Measurements from ENCODE around the gene EFHC2. TPM values are rescaled to one million over a fixed set of nuclear protein-coding genes. Genes with fewer than 3 reads are reported as not detected.

EFHC2 gene
- total RNA-seq, 1 donor from 2014 or later, result 0.80 TPM

GRCh38 chrX:44143061-44143602 lies 200.3 kb downstream of the EFHC2 start:
- ATAC-seq, result no peak

DNA sequence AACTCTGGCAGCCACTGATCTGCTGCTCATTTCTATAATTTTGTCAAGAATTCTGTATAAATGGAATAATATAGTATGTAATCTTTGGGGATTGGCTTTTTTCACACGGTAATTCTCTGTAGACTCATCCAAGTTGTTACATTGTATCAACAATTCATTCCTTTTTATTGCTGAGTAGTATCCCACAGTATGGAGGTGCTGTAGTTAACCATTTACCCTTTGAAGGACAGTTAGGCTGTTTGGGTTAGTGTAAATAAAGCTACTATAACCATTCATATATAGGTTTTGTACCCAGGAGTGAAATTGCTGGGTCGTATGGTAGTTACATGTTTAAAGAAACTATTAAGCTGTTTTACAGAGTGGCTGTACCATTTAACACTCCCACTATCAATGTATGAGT lies 213.3 kb downstream of the EFHC2 start:
- ATAC-seq, result no peak

DNA sequence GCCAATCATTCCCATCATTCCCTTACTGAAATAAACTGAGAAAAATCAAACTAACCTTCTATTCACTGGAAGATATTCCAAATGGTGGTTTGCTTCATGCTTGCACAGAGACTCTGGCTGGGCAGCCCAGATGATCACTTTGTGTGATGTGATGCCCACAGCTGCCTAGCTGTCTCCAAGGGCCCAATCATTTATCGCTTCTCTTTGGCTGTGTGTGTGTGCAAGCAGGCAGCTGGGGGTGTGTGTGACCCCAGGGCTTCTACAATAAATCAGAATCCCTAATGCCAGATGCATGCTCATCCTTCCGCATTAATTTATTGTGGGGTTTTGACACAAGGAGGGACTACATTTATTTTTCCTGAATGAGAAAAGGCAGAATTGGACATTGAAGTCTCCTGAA lies 230.1 kb downstream of the EFHC2 start:
- no peak for ATAC-seq

GRCh38 chrX:44106864-44107263 lies 236.6 kb downstream of the EFHC2 start:
- no peak for ATAC-seq

DNA sequence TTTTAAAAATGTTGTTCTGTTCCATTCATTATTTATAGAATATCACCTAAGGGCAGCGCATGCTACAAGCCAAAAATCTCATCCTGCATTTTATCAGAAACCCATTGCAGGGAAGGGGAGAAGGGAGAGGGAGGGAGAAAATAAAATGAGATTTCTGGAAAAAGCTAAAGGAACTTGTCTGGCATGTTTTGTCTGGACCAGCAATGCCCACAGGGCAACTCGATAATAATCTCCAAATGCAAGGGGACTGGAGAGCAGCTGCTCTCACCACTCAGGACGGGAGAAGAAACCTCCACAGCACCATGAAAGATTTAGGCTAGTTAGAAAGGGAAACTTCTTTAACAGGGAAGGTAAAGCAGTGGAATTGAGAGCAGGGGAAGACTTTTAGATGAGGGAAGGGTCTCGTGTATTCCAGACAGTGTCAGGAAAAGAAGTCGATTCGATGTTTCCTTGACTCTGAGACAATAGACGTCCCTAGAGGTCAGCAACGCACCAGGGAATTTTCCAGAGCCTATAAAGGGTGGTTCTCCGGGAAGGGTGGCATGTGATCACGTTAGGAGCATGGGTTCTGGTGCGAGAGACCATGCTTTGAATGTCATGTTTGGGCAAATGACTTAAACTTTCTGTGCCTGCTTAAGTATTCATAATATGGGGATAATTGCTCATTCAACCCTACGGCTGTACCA lies 238.1 kb downstream of the EFHC2 start:
- ATAC-seq, result no peak

DNA sequence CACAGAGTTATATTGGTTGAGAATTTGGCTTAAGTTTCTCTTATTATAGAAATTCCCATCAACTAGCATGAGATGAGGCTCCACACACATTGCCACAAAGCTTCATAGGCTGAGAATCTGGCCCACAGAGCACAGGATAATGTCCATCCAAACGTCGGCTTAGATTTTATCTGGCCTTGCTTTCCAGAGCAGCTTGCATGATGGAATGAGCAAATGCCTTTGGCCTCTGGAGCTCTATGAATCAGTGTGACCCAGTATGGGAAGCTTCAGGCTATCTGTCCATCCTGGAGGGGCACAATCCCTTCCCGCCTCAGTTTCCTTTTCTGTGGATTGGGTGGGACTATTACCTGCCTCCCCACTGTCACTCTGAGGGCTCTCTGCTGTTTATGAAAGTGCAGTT lies 238.8 kb downstream of the EFHC2 start:
- ATAC-seq, result no peak

DNA sequence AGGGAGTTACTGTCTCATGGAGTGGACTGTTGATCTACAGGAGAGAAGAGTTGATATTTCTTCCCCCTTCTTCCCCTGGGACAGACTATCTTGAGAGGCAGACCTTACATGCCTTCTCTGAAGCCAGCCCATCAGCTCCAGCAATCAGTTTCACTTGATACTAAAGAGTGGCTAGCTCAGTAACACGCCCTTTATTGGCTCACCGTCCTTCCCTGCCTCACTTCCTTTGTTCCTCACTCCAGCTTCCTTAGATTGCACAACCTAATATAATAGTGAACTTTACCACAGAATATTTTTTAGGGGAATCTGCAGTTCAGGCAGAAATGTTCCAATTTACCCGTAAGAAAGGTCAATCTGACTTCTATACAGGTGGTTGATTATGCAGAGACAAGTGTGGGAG lies 242.2 kb downstream of the EFHC2 start:
- peak; percentile 41 for ATAC-seq

GRCh38 chrX:44099366-44099765 lies 244.1 kb downstream of the EFHC2 start:
- ATAC-seq, result no peak

Other genes starting within 250 kb of the EFHC2 start
- gene FUNDC1, start 199.2 kb upstream of the EFHC2 start, total RNA-seq, result 10.0 TPM

Data from esophagus mucosa (tissue), 1 donor.